ENCODE data around the gene OR2T35. TPM values are rescaled to one million over a fixed set of nuclear protein-coding genes. Genes with fewer than 3 reads are reported as not detected.
"Not testable (repeated sequence)": the region's sequence is repeated elsewhere in the genome, so short reads cannot be mapped to it uniquely, and the experiment has no call there.

The OR2T35 gene
- total RNA-seq, 1 donor from 2014 or later: not detected

- TF ChIP-seq CTCF (IDR thresholded peaks at IDR 0.05; ENCODE audit: unreplicated experiment): no peak
- peaks cover 12% of the 10 kb centered on the region for H3K9me3 Mint-ChIP-seq (ENCODE audit: unreplicated experiment)
- DNase-seq (ENCODE audit: low spot score): no peak
- H3K27ac Mint-ChIP-seq (ENCODE audit: unreplicated experiment): no peak overlapping the region
- no peaks in the 10 kb centered on the region for H3K4me1 Mint-ChIP-seq (ENCODE audit: unreplicated experiment)
- H3K4me3 Mint-ChIP-seq (ENCODE audit: unreplicated experiment): no peak overlapping the region
- H3K36me3 Mint-ChIP-seq (ENCODE audit: low read depth, unreplicated experiment): no peaks in the 10 kb centered on the region
- peaks cover 2% of the 10 kb centered on the region for H3K27me3 Mint-ChIP-seq (ENCODE audit: unreplicated experiment)
Observed at GRCh38 chr1:248670003-248670402, 24.9 kb upstream of the OR2T35 start.

GRCh38 chr1:248663453-248664328 is 18.6 kb upstream of the OR2T35 start:
- not testable (repeated sequence) for DNase-seq (ENCODE audit: low spot score); H3K27ac Mint-ChIP-seq (ENCODE audit: unreplicated experiment); H3K27me3 Mint-ChIP-seq (ENCODE audit: unreplicated experiment); H3K4me3 Mint-ChIP-seq (ENCODE audit: unreplicated experiment); H3K36me3 Mint-ChIP-seq (ENCODE audit: low read depth, unreplicated experiment); H3K4me1 Mint-ChIP-seq (ENCODE audit: unreplicated experiment)
- peaks cover 15% of the 10 kb centered on the region for H3K9me3 Mint-ChIP-seq (ENCODE audit: unreplicated experiment)

- not testable (repeated sequence) for H3K9me3 Mint-ChIP-seq (ENCODE audit: unreplicated experiment); H3K4me1 Mint-ChIP-seq (ENCODE audit: unreplicated experiment); H3K27ac Mint-ChIP-seq (ENCODE audit: unreplicated experiment); H3K4me3 Mint-ChIP-seq (ENCODE audit: unreplicated experiment); DNase-seq (ENCODE audit: low spot score); H3K36me3 Mint-ChIP-seq (ENCODE audit: low read depth, unreplicated experiment); H3K27me3 Mint-ChIP-seq (ENCODE audit: unreplicated experiment)
Observed at GRCh38 chr1:248656797-248657196, 11.7 kb upstream of the OR2T35 start.

- not testable (repeated sequence) for H3K9me3 Mint-ChIP-seq (ENCODE audit: unreplicated experiment); H3K27me3 Mint-ChIP-seq (ENCODE audit: unreplicated experiment); H3K4me1 Mint-ChIP-seq (ENCODE audit: unreplicated experiment); H3K36me3 Mint-ChIP-seq (ENCODE audit: low read depth, unreplicated experiment); H3K27ac Mint-ChIP-seq (ENCODE audit: unreplicated experiment); DNase-seq (ENCODE audit: low spot score); H3K4me3 Mint-ChIP-seq (ENCODE audit: unreplicated experiment)
Observed at GRCh38 chr1:248655354-248655753, 10.3 kb upstream of the OR2T35 start, which contains the start of gene OR2T27. TSS of gene OR2T27 (minus strand) at chr1:248655528. CDS start at chr1:248650884, 4,644 bp downstream.

- H3K4me3 Mint-ChIP-seq (ENCODE audit: unreplicated experiment); H3K4me1 Mint-ChIP-seq (ENCODE audit: unreplicated experiment); H3K27ac Mint-ChIP-seq (ENCODE audit: unreplicated experiment); H3K27me3 Mint-ChIP-seq (ENCODE audit: unreplicated experiment); H3K36me3 Mint-ChIP-seq (ENCODE audit: low read depth, unreplicated experiment); DNase-seq (ENCODE audit: low spot score); H3K9me3 Mint-ChIP-seq (ENCODE audit: unreplicated experiment): not testable (repeated sequence)
Observed at GRCh38 chr1:248648770-248649536, 3.9 kb upstream of the OR2T35 start.

GRCh38 chr1:248642971-248643651 is 2.0 kb downstream of the OR2T35 start:
- H3K27me3 Mint-ChIP-seq (ENCODE audit: unreplicated experiment); DNase-seq (ENCODE audit: low spot score); H3K4me3 Mint-ChIP-seq (ENCODE audit: unreplicated experiment); H3K27ac Mint-ChIP-seq (ENCODE audit: unreplicated experiment); H3K9me3 Mint-ChIP-seq (ENCODE audit: unreplicated experiment); H3K36me3 Mint-ChIP-seq (ENCODE audit: low read depth, unreplicated experiment); H3K4me1 Mint-ChIP-seq (ENCODE audit: unreplicated experiment): not testable (repeated sequence)

GRCh38 chr1:248641583-248641982 is 3.5 kb downstream of the OR2T35 start:
- not testable (repeated sequence) for H3K27ac Mint-ChIP-seq (ENCODE audit: unreplicated experiment); H3K9me3 Mint-ChIP-seq (ENCODE audit: unreplicated experiment); H3K36me3 Mint-ChIP-seq (ENCODE audit: low read depth, unreplicated experiment); H3K4me1 Mint-ChIP-seq (ENCODE audit: unreplicated experiment); H3K4me3 Mint-ChIP-seq (ENCODE audit: unreplicated experiment); H3K27me3 Mint-ChIP-seq (ENCODE audit: unreplicated experiment); DNase-seq (ENCODE audit: low spot score)

GRCh38 chr1:248640906-248641305 is 4.2 kb downstream of the OR2T35 start:
- DNase-seq (ENCODE audit: low spot score); H3K4me1 Mint-ChIP-seq (ENCODE audit: unreplicated experiment); H3K27me3 Mint-ChIP-seq (ENCODE audit: unreplicated experiment); H3K4me3 Mint-ChIP-seq (ENCODE audit: unreplicated experiment); H3K27ac Mint-ChIP-seq (ENCODE audit: unreplicated experiment); H3K9me3 Mint-ChIP-seq (ENCODE audit: unreplicated experiment); H3K36me3 Mint-ChIP-seq (ENCODE audit: low read depth, unreplicated experiment): not testable (repeated sequence)

GRCh38 chr1:248639652-248640051 is 5.4 kb downstream of the OR2T35 start:
- H3K4me3 Mint-ChIP-seq (ENCODE audit: unreplicated experiment); H3K9me3 Mint-ChIP-seq (ENCODE audit: unreplicated experiment); H3K4me1 Mint-ChIP-seq (ENCODE audit: unreplicated experiment); H3K36me3 Mint-ChIP-seq (ENCODE audit: low read depth, unreplicated experiment); H3K27ac Mint-ChIP-seq (ENCODE audit: unreplicated experiment); DNase-seq (ENCODE audit: low spot score); H3K27me3 Mint-ChIP-seq (ENCODE audit: unreplicated experiment): not testable (repeated sequence)

GRCh38 chr1:248636612-248637011 is 8.5 kb downstream of the OR2T35 start:
- not testable (repeated sequence) for H3K27me3 Mint-ChIP-seq (ENCODE audit: unreplicated experiment); H3K4me1 Mint-ChIP-seq (ENCODE audit: unreplicated experiment); H3K4me3 Mint-ChIP-seq (ENCODE audit: unreplicated experiment); DNase-seq (ENCODE audit: low spot score); H3K27ac Mint-ChIP-seq (ENCODE audit: unreplicated experiment); H3K9me3 Mint-ChIP-seq (ENCODE audit: unreplicated experiment); H3K36me3 Mint-ChIP-seq (ENCODE audit: low read depth, unreplicated experiment)

All from endothelial cell (in vitro differentiated cells).